ENCODE data around the gene RCBTB1. TPM values are rescaled to one million over a fixed set of nuclear protein-coding genes. Genes with fewer than 3 reads are reported as not detected.
A peak's percentile ranks its signal among the peaks of the same experiment; 100 is the strongest.
"Not testable (repeated sequence)": the region's sequence is repeated elsewhere in the genome, so short reads cannot be mapped to it uniquely, and the experiment has no call there.

The RCBTB1 gene
- total RNA-seq, 1 experiment from 2014 or later: 16.8 TPM

DNA sequence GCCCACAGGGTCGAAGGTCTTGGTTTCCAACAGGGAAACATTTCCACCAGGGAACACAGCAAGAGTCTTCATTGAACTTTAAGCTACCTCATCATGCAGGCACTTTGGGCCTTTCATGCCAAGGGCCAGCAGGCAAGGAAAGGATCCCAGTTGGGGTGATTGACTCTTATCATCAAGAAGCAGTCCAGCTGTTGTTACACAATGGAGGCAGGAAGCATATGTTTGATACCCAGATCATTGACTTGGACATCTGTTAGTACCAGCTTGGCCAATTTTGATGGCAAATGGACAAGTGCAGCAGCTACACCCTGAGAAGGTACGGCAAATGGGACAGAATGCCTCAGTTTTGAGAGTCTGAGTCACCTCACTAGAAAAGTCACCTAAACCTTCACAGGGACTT, 10.9 kb upstream of the RCBTB1 start:
- Mint-ChIP-seq H3K27ac (ENCODE audit: low read depth, unreplicated experiment) (no peak overlapping the region), H3K27me3 (ENCODE audit: insufficient read depth, unreplicated experiment) (no peaks in the 10 kb centered on the region), H3K9me3 (ENCODE audit: unreplicated experiment) (no peaks in the 10 kb centered on the region), H3K36me3 (ENCODE audit: insufficient read depth, unreplicated experiment) (no peaks in the 10 kb centered on the region), H3K4me1 (ENCODE audit: insufficient read depth, unreplicated experiment) (no peaks in the 10 kb centered on the region), H3K4me3 (ENCODE audit: unreplicated experiment) (no peak overlapping the region)
- POLR2A ChIA-PET: interaction anchor here (1.3 kb wide), 1 partner anchor 10 kb away, joined by 4 read pairs; no protein-coding TSS in a partner anchor
- TF ChIP-seq, protein P1, sequence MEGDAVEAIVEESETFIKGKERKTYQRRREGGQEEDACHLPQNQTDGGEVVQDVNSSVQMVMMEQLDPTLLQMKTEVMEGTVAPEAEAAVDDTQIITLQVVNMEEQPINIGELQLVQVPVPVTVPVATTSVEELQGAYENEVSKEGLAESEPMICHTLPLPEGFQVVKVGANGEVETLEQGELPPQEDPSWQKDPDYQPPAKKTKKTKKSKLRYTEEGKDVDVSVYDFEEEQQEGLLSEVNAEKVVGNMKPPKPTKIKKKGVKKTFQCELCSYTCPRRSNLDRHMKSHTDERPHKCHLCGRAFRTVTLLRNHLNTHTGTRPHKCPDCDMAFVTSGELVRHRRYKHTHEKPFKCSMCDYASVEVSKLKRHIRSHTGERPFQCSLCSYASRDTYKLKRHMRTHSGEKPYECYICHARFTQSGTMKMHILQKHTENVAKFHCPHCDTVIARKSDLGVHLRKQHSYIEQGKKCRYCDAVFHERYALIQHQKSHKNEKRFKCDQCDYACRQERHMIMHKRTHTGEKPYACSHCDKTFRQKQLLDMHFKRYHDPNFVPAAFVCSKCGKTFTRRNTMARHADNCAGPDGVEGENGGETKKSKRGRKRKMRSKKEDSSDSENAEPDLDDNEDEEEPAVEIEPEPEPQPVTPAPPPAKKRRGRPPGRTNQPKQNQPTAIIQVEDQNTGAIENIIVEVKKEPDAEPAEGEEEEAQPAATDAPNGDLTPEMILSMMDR (IDR thresholded peaks at IDR 0.05; ENCODE audit: unreplicated experiment): no peak
- intact Hi-C loops (cut with micrococcal nuclease): no loop called here
- CTCF ChIA-PET: no interaction called here
- no peak for DNase-seq (ENCODE audit: unreplicated experiment)
- BruUV-seq (replicated peaks): no TSS peak

- intact Hi-C loops (cut with micrococcal nuclease): no loop called here
- no peaks in the 10 kb centered on the region for H3K36me3 Mint-ChIP-seq (ENCODE audit: insufficient read depth, unreplicated experiment)
- no peak overlapping the region for H3K27ac Mint-ChIP-seq (ENCODE audit: low read depth, unreplicated experiment)
- ChIA-PET POLR2A (no interaction called here), CTCF (no interaction called here)
- TF ChIP-seq, protein P1 (IDR thresholded peaks at IDR 0.05; ENCODE audit: unreplicated experiment): no peak
- H3K27me3 Mint-ChIP-seq (ENCODE audit: insufficient read depth, unreplicated experiment): no peaks in the 10 kb centered on the region
- no peaks in the 10 kb centered on the region for H3K4me1 Mint-ChIP-seq (ENCODE audit: insufficient read depth, unreplicated experiment)
- no peaks in the 10 kb centered on the region for H3K9me3 Mint-ChIP-seq (ENCODE audit: unreplicated experiment)
- no peak overlapping the region for H3K4me3 Mint-ChIP-seq (ENCODE audit: unreplicated experiment)
- DNase-seq (ENCODE audit: unreplicated experiment): no peak
- BruUV-seq (replicated peaks): no TSS peak
Observed at GRCh38 chr13:49594576-49594975, 9.2 kb upstream of the RCBTB1 start.

- H3K4me1 Mint-ChIP-seq (ENCODE audit: insufficient read depth, unreplicated experiment); DNase-seq (ENCODE audit: unreplicated experiment); BruUV-seq (replicated peaks); H3K27me3 Mint-ChIP-seq (ENCODE audit: insufficient read depth, unreplicated experiment); H3K36me3 Mint-ChIP-seq (ENCODE audit: insufficient read depth, unreplicated experiment); H3K9me3 Mint-ChIP-seq (ENCODE audit: unreplicated experiment); intact Hi-C loops (cut with micrococcal nuclease); CTCF ChIA-PET; H3K27ac Mint-ChIP-seq (ENCODE audit: low read depth, unreplicated experiment); POLR2A ChIA-PET; H3K4me3 Mint-ChIP-seq (ENCODE audit: unreplicated experiment): not testable (repeated sequence)
Observed at GRCh38 chr13:49593876-49594275, 8.5 kb upstream of the RCBTB1 start.

DNA sequence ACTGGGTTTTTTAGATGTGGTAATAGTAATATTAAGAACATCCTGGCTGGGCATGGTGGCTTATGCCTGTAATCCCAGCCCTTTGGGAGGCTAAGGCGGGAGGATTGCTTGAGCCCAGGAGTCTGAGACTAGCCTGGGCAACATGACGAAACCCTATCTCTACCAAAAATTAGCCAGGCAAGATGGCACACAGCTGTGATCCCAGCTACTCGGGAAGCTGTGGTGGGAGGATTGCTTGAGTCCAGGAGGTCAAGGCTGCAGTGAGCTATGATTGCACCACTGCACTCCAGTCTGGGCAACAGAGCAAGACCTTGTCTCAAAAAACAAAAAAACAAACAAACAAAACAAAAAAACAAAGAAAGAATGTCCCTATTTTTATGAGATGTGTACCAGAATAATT, 5.4 kb upstream of the RCBTB1 start:
- H3K27me3 Mint-ChIP-seq (ENCODE audit: insufficient read depth, unreplicated experiment); POLR2A ChIA-PET; H3K9me3 Mint-ChIP-seq (ENCODE audit: unreplicated experiment); BruUV-seq (replicated peaks); H3K27ac Mint-ChIP-seq (ENCODE audit: low read depth, unreplicated experiment); DNase-seq (ENCODE audit: unreplicated experiment); H3K4me3 Mint-ChIP-seq (ENCODE audit: unreplicated experiment); H3K36me3 Mint-ChIP-seq (ENCODE audit: insufficient read depth, unreplicated experiment); intact Hi-C loops (cut with micrococcal nuclease): not testable (repeated sequence)
- CTCF ChIA-PET: interaction anchor here (0.7 to 1.1 kb wide), 2 partner anchors 23 to 918 kb away, joined by 3 to 4 read pairs; no protein-coding TSS in a partner anchor
- H3K4me1 Mint-ChIP-seq (ENCODE audit: insufficient read depth, unreplicated experiment): peaks cover 18% of the 10 kb centered on the region

DNA sequence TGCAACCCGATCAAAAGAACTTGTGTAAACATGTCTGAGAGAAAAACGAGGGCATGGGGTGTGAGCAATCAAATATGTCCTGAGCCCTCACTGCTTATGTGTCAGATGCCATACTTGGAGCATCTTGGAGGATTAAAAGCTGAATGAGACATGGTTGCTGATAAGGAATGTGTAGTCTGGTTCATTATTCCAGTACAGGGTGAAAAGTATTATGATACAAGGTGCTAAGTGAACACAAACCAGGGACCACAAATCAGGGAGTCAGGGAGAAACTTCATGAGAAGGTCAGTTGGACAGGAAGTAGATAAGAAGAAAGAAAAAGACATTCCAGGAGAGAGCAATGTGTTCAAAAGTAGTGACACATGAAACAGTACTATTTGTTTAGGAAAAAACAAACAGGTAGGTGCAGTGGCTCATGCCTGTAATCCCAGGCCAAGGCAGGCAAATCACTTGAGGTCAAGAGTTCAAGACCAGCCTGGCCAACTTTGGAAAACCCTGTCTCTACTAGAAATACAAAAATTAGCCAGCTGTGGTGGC, 2.0 kb upstream of the RCBTB1 start:
- CTCF ChIA-PET: interaction anchor here (0.6 kb wide), 1 partner anchor 143 kb away, joined by 3 read pairs; no protein-coding TSS in a partner anchor
- intact Hi-C loops (cut with micrococcal nuclease): no loop called here
- DNase-seq (ENCODE audit: unreplicated experiment): peak; percentile 43

More for the DNA sequence above, 2.0 kb upstream of the RCBTB1 start:
- H3K4me1 Mint-ChIP-seq (ENCODE audit: insufficient read depth, unreplicated experiment): peaks cover 18% of the 10 kb centered on the region
- no TSS peak for BruUV-seq (replicated peaks)
- no peaks in the 10 kb centered on the region for H3K9me3 Mint-ChIP-seq (ENCODE audit: unreplicated experiment)
- H3K27ac Mint-ChIP-seq (ENCODE audit: low read depth, unreplicated experiment): peak overlapping the region; percentile 83
- H3K36me3 Mint-ChIP-seq (ENCODE audit: insufficient read depth, unreplicated experiment): no peaks in the 10 kb centered on the region
- no peak overlapping the region for H3K4me3 Mint-ChIP-seq (ENCODE audit: unreplicated experiment)
- TF ChIP-seq, protein P1 (IDR thresholded peaks at IDR 0.05; ENCODE audit: unreplicated experiment): no peak
- H3K27me3 Mint-ChIP-seq (ENCODE audit: insufficient read depth, unreplicated experiment): no peaks in the 10 kb centered on the region
- POLR2A ChIA-PET: interaction anchor here (1.0 to 4.1 kb wide), 6 partner anchors 17 to 204 kb away, joined by 3 to 46 read pairs (median 12); partner anchors contain the start of genes CAB39L, KPNA3 and SETDB2
